Neural cell (in vitro differentiated cells): Measurements from ENCODE around the gene UNC5A.

Source experiments
- EP300 ChIP-seq: fragments of 450-650 bp; conservative IDR thresholded peaks from 2 replicates; pipeline ENCODE4 v1.6.1; 2014; ENCODE audit warnings: antibody characterized with exemption, mild to moderate bottlenecking, moderate library complexity; ENCODE audit not compliant: poor library complexity, severe bottlenecking
- EZH2 ChIP-seq: fragments of 200-600, 300-800 bp; shearing (Covaris generic), sonication (generic); IDR thresholded peaks from 2 replicates; pipeline ENCODE4 v1.6.1; 2014; ENCODE audit warnings: antibody characterized with exemption, low read length, borderline replicate concordance, mild to moderate bottlenecking; ENCODE audit not compliant: insufficient read depth, poor library complexity, severe bottlenecking
- MXI1 ChIP-seq: fragments of 450-650 bp; conservative IDR thresholded peaks from 2 replicates; pipeline ENCODE4 v1.6.1; 2014; ENCODE audit warnings: antibody characterized with exemption, mild to moderate bottlenecking; ENCODE audit not compliant: poor library complexity, severe bottlenecking
- POLR2AphosphoS5 ChIP-seq: IDR thresholded peaks from 2 replicates; pipeline ENCODE4 v1.6.1; 2012
- RAD21 ChIP-seq: fragments of 450-650 bp; conservative IDR thresholded peaks from 2 replicates; pipeline ENCODE4 v1.6.1; 2014; ENCODE audit warnings: antibody characterized with exemption, mild to moderate bottlenecking, moderate library complexity
- SMC3 ChIP-seq: fragments of 450-650 bp; conservative IDR thresholded peaks from 2 replicates; pipeline ENCODE4 v1.6.1; 2014; ENCODE audit warnings: antibody characterized with exemption, mild to moderate bottlenecking, moderate library complexity; ENCODE audit not compliant: poor library complexity
- TAF1 ChIP-seq: IDR thresholded peaks from 2 replicates; pipeline ENCODE4 v1.6.1; 2012; ENCODE audit warnings: low read depth
- TF ChIP-seq, protein P1 (sequence below): fragments of 450-650 bp; IDR thresholded peaks from 2 replicates; pipeline ENCODE4 v1.5.1; 2014; ENCODE audit warnings: antibody characterized with exemption, mild to moderate bottlenecking, moderate library complexity; ENCODE audit not compliant: poor library complexity, severe bottlenecking
- TF ChIP-seq, protein P2 (sequence below): IDR thresholded peaks from 2 replicates; pipeline ENCODE4 v1.6.1; 2012; ENCODE audit warnings: borderline replicate concordance

DNA sequence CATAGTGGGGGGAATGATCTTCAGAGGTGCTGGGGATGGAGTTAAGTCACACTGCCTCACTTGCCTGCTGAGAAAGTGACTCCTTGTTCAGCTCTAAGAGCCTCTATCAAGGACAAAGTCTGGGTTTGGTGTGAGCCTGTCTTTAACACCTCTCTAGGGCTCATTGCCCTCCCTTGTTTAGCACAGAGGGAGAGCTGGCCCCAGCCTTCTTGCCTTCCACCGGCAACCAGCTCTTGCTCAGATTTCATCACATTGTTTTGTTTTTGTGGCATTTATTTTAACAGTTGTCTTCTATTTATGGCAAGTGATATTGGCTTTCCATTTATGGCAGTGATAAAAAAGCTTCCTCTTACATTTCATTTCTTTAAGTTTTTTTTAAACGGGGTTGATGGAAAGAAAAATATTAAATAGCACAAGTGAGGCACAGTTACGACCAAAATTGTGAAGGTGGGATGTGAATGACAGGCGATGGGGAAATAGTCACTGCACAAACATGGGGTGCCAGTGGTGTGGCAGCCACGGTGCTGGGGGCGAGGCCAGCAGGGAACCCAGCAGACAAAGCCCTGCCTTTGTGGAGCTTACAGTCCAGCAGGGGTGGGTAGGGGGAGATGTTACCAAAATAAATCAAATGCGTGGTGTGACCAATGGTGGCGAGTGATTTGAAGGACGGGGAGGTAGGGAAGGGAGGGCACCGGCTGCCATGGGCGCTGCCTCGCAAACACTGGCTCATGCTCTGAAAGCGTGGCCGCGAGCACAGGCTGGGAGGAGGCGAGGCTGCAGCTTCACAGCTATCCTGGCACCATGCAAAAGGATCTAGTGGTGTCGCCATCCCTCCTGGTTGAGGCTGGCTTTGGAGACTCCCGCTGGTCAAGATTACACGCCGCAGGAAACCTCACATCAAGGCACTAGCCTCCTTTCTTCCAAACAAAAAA, 21.2 kb upstream of the UNC5A start:
- TF ChIP-seq, protein P1, sequence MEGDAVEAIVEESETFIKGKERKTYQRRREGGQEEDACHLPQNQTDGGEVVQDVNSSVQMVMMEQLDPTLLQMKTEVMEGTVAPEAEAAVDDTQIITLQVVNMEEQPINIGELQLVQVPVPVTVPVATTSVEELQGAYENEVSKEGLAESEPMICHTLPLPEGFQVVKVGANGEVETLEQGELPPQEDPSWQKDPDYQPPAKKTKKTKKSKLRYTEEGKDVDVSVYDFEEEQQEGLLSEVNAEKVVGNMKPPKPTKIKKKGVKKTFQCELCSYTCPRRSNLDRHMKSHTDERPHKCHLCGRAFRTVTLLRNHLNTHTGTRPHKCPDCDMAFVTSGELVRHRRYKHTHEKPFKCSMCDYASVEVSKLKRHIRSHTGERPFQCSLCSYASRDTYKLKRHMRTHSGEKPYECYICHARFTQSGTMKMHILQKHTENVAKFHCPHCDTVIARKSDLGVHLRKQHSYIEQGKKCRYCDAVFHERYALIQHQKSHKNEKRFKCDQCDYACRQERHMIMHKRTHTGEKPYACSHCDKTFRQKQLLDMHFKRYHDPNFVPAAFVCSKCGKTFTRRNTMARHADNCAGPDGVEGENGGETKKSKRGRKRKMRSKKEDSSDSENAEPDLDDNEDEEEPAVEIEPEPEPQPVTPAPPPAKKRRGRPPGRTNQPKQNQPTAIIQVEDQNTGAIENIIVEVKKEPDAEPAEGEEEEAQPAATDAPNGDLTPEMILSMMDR = no peak
- TF ChIP-seq EZH2 (no peak), POLR2AphosphoS5 (no peak), MXI1 (no peak), EP300 (no peak), SMC3 (no peak), RAD21 (no peak), TAF1 (no peak)
- TF ChIP-seq, protein P2, sequence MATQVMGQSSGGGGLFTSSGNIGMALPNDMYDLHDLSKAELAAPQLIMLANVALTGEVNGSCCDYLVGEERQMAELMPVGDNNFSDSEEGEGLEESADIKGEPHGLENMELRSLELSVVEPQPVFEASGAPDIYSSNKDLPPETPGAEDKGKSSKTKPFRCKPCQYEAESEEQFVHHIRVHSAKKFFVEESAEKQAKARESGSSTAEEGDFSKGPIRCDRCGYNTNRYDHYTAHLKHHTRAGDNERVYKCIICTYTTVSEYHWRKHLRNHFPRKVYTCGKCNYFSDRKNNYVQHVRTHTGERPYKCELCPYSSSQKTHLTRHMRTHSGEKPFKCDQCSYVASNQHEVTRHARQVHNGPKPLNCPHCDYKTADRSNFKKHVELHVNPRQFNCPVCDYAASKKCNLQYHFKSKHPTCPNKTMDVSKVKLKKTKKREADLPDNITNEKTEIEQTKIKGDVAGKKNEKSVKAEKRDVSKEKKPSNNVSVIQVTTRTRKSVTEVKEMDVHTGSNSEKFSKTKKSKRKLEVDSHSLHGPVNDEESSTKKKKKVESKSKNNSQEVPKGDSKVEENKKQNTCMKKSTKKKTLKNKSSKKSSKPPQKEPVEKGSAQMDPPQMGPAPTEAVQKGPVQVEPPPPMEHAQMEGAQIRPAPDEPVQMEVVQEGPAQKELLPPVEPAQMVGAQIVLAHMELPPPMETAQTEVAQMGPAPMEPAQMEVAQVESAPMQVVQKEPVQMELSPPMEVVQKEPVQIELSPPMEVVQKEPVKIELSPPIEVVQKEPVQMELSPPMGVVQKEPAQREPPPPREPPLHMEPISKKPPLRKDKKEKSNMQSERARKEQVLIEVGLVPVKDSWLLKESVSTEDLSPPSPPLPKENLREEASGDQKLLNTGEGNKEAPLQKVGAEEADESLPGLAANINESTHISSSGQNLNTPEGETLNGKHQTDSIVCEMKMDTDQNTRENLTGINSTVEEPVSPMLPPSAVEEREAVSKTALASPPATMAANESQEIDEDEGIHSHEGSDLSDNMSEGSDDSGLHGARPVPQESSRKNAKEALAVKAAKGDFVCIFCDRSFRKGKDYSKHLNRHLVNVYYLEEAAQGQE = no peak
